Mesothelial cell of epicardium (in vitro differentiated cells): Measurements from ENCODE around the gene POTEC. TPM values are rescaled to one million over a fixed set of nuclear protein-coding genes. Genes with fewer than 3 reads are reported as not detected.
"Not testable (repeated sequence)": the region's sequence is repeated elsewhere in the genome, so short reads cannot be mapped to it uniquely, and the experiment has no call there.

Experiments
- DNase-seq, 2 experiments: peaks; one replicate each; pipeline ENCODE4 v3.0.0; 2021; ENCODE audit warnings: low spot score in 2 of 2; ENCODE audit not compliant: unreplicated experiment in 2 of 2
- H3K27ac Mint-ChIP-seq: 2 replicates; pipeline ENCODE4 v1.8.0; 2021; ENCODE audit warnings: mixed read lengths
- H3K27me3 Mint-ChIP-seq: 2 replicates; pipeline ENCODE4 v1.8.0; 2021; ENCODE audit warnings: low read depth, mixed read lengths
- H3K36me3 Mint-ChIP-seq: 2 replicates; pipeline ENCODE4 v1.8.0; 2021; ENCODE audit warnings: mixed read lengths
- H3K4me1 Mint-ChIP-seq: 2 replicates; pipeline ENCODE4 v1.8.0; 2021; ENCODE audit warnings: mixed read lengths
- H3K4me3 Mint-ChIP-seq: 2 replicates; pipeline ENCODE4 v1.8.0; 2021; ENCODE audit warnings: mild to moderate bottlenecking, moderate library complexity, mixed read lengths
- H3K9me3 Mint-ChIP-seq: 2 replicates; pipeline ENCODE4 v1.8.0; 2021; ENCODE audit warnings: mixed read lengths
- total RNA-seq: library from RNA; stranded (reverse); gene quantifications from 3 replicates; pipeline ENCODE4 v1.2.1, GENCODE V29; 2021
- TF ChIP-seq, protein P1 (sequence below): fragments of 200-600 bp; sonication (generic); IDR thresholded peaks from one replicate; pipeline ENCODE4 v1.5.0; 2021; ENCODE audit warnings: antibody characterized with exemption; ENCODE audit not compliant: unreplicated experiment

Gene POTEC
- total RNA-seq: not detected in 3 replicates

- not testable (repeated sequence) for H3K9me3 Mint-ChIP-seq, H3K27me3 Mint-ChIP-seq, H3K4me1 Mint-ChIP-seq, DNase-seq, H3K36me3 Mint-ChIP-seq, H3K27ac Mint-ChIP-seq, H3K4me3 Mint-ChIP-seq
These were observed at the start of gene POTEC for GRCh38 chr18:14543446-14543964. Gene POTEC (minus strand): TSS chr18:14543600. CDS start chr18:14543146, 454 bp downstream.

GRCh38 chr18:14577971-14578370 is 34.6 kb upstream of the POTEC start:
- Mint-ChIP-seq H3K4me3 (no peak overlapping the region), H3K9me3 (peaks cover 34% of the 10 kb centered on the region), H3K27me3 (no peaks in the 10 kb centered on the region), H3K4me1 (no peaks in the 10 kb centered on the region), H3K27ac (no peak overlapping the region), H3K36me3 (no peaks in the 10 kb centered on the region)
- DNase-seq: no peak
- TF ChIP-seq, protein P1, sequence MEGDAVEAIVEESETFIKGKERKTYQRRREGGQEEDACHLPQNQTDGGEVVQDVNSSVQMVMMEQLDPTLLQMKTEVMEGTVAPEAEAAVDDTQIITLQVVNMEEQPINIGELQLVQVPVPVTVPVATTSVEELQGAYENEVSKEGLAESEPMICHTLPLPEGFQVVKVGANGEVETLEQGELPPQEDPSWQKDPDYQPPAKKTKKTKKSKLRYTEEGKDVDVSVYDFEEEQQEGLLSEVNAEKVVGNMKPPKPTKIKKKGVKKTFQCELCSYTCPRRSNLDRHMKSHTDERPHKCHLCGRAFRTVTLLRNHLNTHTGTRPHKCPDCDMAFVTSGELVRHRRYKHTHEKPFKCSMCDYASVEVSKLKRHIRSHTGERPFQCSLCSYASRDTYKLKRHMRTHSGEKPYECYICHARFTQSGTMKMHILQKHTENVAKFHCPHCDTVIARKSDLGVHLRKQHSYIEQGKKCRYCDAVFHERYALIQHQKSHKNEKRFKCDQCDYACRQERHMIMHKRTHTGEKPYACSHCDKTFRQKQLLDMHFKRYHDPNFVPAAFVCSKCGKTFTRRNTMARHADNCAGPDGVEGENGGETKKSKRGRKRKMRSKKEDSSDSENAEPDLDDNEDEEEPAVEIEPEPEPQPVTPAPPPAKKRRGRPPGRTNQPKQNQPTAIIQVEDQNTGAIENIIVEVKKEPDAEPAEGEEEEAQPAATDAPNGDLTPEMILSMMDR: no peak

DNA sequence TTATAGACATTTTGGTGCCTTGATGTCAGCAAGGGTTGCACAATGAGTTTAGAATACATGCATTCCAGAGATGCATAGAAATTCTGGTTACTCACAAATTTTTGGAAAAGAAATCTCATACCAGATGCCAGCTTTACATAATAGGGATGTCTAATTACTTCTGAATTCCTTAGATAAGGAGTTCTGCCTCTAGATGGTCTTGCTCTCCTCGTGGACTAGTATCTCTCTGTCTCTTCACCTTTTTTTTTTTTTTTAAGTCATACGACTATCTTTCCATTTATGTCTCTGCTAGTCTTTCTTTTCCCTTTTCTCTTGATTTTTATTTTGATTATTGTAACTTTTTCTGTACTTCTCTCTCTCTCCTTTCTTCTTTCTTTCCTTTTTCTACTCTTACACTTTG is 16.1 kb upstream of the POTEC start:
- H3K9me3 Mint-ChIP-seq: peaks cover 15% of the 10 kb centered on the region
- not testable (repeated sequence) for H3K36me3 Mint-ChIP-seq, H3K27ac Mint-ChIP-seq, DNase-seq, H3K4me1 Mint-ChIP-seq, H3K27me3 Mint-ChIP-seq, H3K4me3 Mint-ChIP-seq

GRCh38 chr18:14531659-14532058 is 11.7 kb downstream of the POTEC start:
- DNase-seq, H3K9me3 Mint-ChIP-seq, H3K27me3 Mint-ChIP-seq, H3K27ac Mint-ChIP-seq, H3K4me1 Mint-ChIP-seq, H3K4me3 Mint-ChIP-seq, H3K36me3 Mint-ChIP-seq: not testable (repeated sequence)

- H3K27me3 Mint-ChIP-seq, H3K27ac Mint-ChIP-seq, H3K36me3 Mint-ChIP-seq: not testable (repeated sequence)
These were observed 32.7 kb downstream of the POTEC start for GRCh38 chr18:14510707-14511106.

GRCh38 chr18:14503691-14504090 is 39.7 kb downstream of the POTEC start:
- H3K27ac Mint-ChIP-seq, DNase-seq, H3K4me1 Mint-ChIP-seq, H3K27me3 Mint-ChIP-seq, H3K36me3 Mint-ChIP-seq, H3K4me3 Mint-ChIP-seq: not testable (repeated sequence)
- H3K9me3 Mint-ChIP-seq: peaks cover 12% of the 10 kb centered on the region

More at GRCh38 chr18:14510707-14511106, 32.7 kb downstream of the POTEC start:
- H3K4me1 Mint-ChIP-seq, DNase-seq, H3K4me3 Mint-ChIP-seq: not testable (repeated sequence)
- peaks cover 21% of the 10 kb centered on the region for H3K9me3 Mint-ChIP-seq

DNA sequence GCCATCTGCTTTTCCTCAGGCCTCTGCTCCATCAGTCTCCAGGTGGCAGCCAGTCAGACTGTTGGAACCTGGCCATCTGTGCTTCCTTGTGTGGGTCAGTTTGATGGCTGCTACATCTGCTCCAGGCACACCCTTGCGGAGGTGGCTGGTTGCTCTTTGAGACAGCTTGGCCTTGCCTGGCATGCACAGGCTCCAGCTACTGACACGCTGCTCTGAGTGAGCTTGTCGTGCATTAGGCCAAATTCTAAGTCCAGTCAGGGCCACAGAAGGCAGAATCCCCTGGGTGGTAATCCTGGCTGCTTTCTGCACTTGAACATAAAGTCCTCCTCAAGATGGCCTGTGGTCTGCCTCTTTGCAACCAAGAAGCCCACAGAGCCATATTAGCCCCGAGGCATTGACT is 41.5 kb downstream of the POTEC start:
- DNase-seq, H3K36me3 Mint-ChIP-seq: not testable (repeated sequence)

GRCh38 chr18:14489256-14490014 is 54.0 kb downstream of the POTEC start:
- H3K4me3 Mint-ChIP-seq: not testable (repeated sequence)

More for the DNA sequence above, 41.5 kb downstream of the POTEC start:
- not testable (repeated sequence) for H3K4me1 Mint-ChIP-seq, H3K27me3 Mint-ChIP-seq, H3K9me3 Mint-ChIP-seq, H3K27ac Mint-ChIP-seq, H3K4me3 Mint-ChIP-seq

GRCh38 chr18:14488789-14489188 is 54.6 kb downstream of the POTEC start:
- peaks cover 10% of the 10 kb centered on the region for H3K9me3 Mint-ChIP-seq
- not testable (repeated sequence) for H3K4me1 Mint-ChIP-seq, H3K4me3 Mint-ChIP-seq, H3K36me3 Mint-ChIP-seq, H3K27me3 Mint-ChIP-seq, DNase-seq, H3K27ac Mint-ChIP-seq

More at GRCh38 chr18:14489256-14490014, 54.0 kb downstream of the POTEC start:
- H3K4me1 Mint-ChIP-seq, H3K36me3 Mint-ChIP-seq, H3K27me3 Mint-ChIP-seq, H3K27ac Mint-ChIP-seq, DNase-seq: not testable (repeated sequence)
- peaks cover 10% of the 10 kb centered on the region for H3K9me3 Mint-ChIP-seq

- H3K27ac Mint-ChIP-seq, H3K4me1 Mint-ChIP-seq, H3K4me3 Mint-ChIP-seq, H3K36me3 Mint-ChIP-seq, H3K27me3 Mint-ChIP-seq, H3K9me3 Mint-ChIP-seq, DNase-seq: not testable (repeated sequence)
These were observed 56.3 kb downstream of the POTEC start for GRCh38 chr18:14486926-14487580.

- H3K4me3 Mint-ChIP-seq, H3K36me3 Mint-ChIP-seq, H3K27me3 Mint-ChIP-seq, DNase-seq, H3K27ac Mint-ChIP-seq, H3K4me1 Mint-ChIP-seq: not testable (repeated sequence)
- H3K9me3 Mint-ChIP-seq: peaks cover 12% of the 10 kb centered on the region
These were observed 64.3 kb downstream of the POTEC start for GRCh38 chr18:14479076-14479475.

- peaks cover 16% of the 10 kb centered on the region for H3K9me3 Mint-ChIP-seq
- H3K27me3 Mint-ChIP-seq, H3K36me3 Mint-ChIP-seq, DNase-seq, H3K27ac Mint-ChIP-seq, H3K4me3 Mint-ChIP-seq, H3K4me1 Mint-ChIP-seq: not testable (repeated sequence)
These were observed 67.9 kb downstream of the POTEC start for GRCh38 chr18:14475520-14475919.

DNA sequence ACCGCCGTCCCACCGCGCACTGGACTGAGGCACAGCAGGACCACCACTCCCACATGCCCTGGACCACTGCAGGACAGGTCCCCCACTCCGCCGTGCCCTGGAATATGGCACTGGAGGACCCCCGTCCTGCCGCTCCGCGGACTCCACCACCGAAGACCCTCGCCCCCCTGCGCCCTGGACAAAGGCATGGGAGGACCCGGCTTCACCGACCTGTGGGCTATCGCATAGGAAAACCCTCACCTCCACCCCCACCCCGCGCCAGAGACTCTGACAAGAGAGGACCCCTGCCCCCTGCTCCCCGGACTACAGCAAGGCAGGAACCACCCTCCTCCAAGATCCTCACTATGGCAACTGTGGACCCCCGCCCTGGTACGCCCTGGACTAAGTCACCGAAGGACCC is 68.6 kb downstream of the POTEC start:
- not testable (repeated sequence) for H3K36me3 Mint-ChIP-seq, H3K27ac Mint-ChIP-seq, H3K27me3 Mint-ChIP-seq, DNase-seq, H3K4me1 Mint-ChIP-seq, H3K4me3 Mint-ChIP-seq
- H3K9me3 Mint-ChIP-seq: peaks cover 17% of the 10 kb centered on the region
